ENCODE data around the gene CCDC184. TPM values are rescaled to one million over a fixed set of nuclear protein-coding genes. Genes with fewer than 3 reads are reported as not detected.

Gene CCDC184
- total RNA-seq, result 0.43 and 0.83 TPM in 2 replicates

DNA sequence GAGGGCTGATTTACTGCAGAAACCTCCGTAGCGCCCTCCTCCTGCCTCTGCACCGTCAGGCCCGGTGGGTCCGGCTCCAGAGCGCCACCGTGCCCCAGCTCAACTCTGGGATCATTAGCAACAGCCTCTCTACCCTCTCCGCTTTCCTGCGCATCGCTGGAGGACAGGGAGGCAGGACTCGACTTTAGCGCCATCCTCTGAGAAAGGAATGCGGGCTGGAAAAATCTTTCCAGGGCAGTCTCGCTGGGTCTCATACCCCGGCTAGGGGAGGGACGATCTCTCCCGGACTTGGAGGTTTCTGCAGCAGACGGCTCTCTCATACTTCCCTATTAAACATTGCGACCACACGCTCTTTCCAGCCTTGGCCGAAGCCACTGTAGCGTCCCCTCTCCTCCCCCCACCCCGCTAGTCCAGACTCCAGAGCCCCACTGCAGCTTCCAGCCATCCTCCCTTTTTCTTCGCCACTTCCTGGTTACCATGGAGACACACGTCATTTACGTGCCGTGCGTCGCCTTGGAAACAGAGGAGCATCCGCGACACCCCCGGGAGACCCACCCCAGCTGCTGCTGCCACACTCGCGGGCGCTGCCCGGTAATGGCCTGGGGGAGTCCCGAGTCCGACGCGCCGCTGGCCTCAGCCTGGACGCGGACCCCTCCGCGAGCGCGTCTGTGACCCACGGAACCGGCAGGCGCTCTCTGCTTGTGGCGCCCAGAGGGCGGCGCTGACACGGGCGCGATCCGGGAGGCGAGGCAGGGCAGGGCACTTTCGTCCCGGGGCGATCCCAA lies at the start of gene CCDC184:
CCDC184 (plus strand) TSS at position 554 of the 785 bp plus-strand sequence. CDS start 479 bp downstream, outside the sequence.

DNA sequence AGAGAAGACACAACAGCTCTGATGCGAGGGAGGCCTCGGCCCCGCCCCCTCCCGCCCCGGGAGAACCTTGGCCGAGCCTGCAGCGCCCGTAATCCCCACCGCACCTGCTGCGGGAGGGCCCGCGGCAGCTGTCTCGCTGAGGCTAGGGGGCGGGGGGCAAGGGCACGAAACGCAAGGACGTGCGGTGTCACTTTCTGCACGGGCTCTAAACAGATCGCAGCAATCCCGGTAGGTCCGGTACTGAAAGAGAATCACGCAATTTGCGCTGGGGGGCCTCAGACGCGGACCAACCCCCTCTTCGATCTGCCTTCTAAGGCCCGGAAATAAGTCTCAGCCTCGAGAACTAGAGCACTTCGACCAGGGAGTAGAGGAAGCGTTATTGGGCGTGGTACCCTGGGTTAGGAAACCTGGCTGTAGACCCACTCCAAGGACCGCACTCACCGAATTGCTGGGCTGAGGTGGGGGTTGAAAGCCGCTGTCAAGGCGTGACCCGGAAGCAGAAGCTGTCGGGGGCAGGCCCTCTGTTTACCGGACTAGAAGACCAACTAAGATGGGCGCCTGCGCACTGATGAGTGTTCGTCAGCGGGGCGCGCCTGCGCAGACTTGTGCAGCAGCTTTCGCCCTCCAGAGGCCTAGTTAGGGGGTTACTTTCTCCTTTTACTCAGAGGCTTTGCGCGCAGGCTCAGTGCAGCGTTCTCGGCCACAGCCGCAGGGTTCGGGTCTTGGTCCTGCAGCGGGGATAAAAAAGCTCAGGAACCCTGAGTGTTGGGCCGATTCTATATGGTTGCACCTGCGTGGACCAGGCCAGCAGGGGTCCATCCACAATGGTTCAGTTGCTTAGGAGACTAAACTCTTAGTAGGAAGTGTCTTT lies 26.2 kb upstream of the CCDC184 start, which contains the start of gene ASB8:
ASB8 (minus strand) TSS at position 498 of the 871 bp plus-strand sequence. CDS start 4,019 bp downstream, outside the sequence.

DNA sequence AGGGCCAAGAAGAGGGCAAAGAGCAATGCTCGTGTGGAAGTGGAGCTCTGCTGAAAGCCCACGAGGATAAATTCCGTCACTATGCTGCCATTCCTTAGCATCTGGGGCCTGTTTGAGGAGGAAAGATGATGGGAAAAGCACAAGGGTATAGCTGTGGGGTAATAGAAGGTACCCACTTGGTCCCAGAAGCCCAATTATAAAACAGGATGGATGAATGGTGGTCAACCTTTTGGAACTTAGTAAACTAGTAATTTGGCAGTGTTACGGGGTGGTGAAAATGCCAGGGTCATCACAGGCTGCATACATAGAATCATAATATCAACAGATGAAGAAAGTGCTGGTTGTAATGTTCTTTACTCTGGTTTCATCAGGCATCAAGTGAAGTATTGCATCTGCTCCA lies 19.7 kb downstream of the CCDC184 start, which contains the start of gene OR10AD1:
OR10AD1 (minus strand) TSS at position 101 of the 400 bp plus-strand sequence; CDS start at position 101, 0 bp downstream.

Other genes with a start within 250 kb of the CCDC184 start
- 49.5 and 71.4 TPM in 2 replicates for gene TMEM106C, start 220.0 kb upstream of the CCDC184 start, total RNA-seq
- gene COL2A1, start 179.2 kb upstream of the CCDC184 start, total RNA-seq, result not detected in 2 replicates
- 11.3 and 11.8 TPM in 2 replicates for gene SENP1, start 77.6 kb upstream of the CCDC184 start, total RNA-seq
- gene PFKM, start 64.3 kb upstream of the CCDC184 start, total RNA-seq, result 72.8 and 89.0 TPM in 2 replicates
- 14.1 and 14.3 TPM in 2 replicates for gene ASB8, start 26.1 kb upstream of the CCDC184 start, total RNA-seq
- gene OR10AD1, start 19.6 kb downstream of the CCDC184 start, total RNA-seq, result not detected in 2 replicates
- gene ZNF641, start 167.3 kb downstream of the CCDC184 start, total RNA-seq, result 10.2 and 17.2 TPM in 2 replicates

Measured in smooth muscle cell of bladder (primary cell).